GM18505 (cell line): ENCODE results near the gene PHF21B.

Experiments used
- ATAC-seq: cut with Tn5 transposase; IDR thresholded peaks from one replicate; pipeline ENCODE4 v1.9.1; 2021; ENCODE audit not compliant: unreplicated experiment
- POLR2A ChIP-seq: IDR thresholded peaks from 4 replicates; pipeline ENCODE4 v1.6.1; 2011; ENCODE audit warnings: borderline replicate concordance; ENCODE audit not compliant: insufficient read depth, insufficient read length; ENCODE audit errors: extremely low read depth

The PHF21B gene

GRCh38 chr22:44898236-44898635 lies 111.6 kb downstream of the PHF21B start:
- TF ChIP-seq POLR2A, result no peak
- no peak for ATAC-seq

- no peak for TF ChIP-seq POLR2A
- no peak for ATAC-seq
Observed at GRCh38 chr22:44895296-44896055, 114.3 kb downstream of the PHF21B start.

GRCh38 chr22:44894782-44895181 lies 115.0 kb downstream of the PHF21B start:
- no peak for TF ChIP-seq POLR2A

GRCh38 chr22:44894321-44894720 lies 115.5 kb downstream of the PHF21B start:
- no peak for ATAC-seq
- TF ChIP-seq POLR2A, result no peak

More at GRCh38 chr22:44894782-44895181, 115.0 kb downstream of the PHF21B start:
- no peak for ATAC-seq

- TF ChIP-seq POLR2A, result no peak
- no peak for ATAC-seq
Observed at GRCh38 chr22:44893731-44894080, 116.1 kb downstream of the PHF21B start.

GRCh38 chr22:44892803-44893730 lies 116.7 kb downstream of the PHF21B start:
- no peak for ATAC-seq
- TF ChIP-seq POLR2A, result no peak

- TF ChIP-seq POLR2A, result no peak
- ATAC-seq, result no peak
Observed at GRCh38 chr22:44892243-44892642, 117.6 kb downstream of the PHF21B start.

GRCh38 chr22:44891791-44892190 lies 118.0 kb downstream of the PHF21B start:
- ATAC-seq, result no peak
- TF ChIP-seq POLR2A, result no peak

GRCh38 chr22:44891293-44891747 lies 118.5 kb downstream of the PHF21B start:
- no peak for TF ChIP-seq POLR2A

GRCh38 chr22:44890416-44891292 lies 119.2 kb downstream of the PHF21B start:
- ATAC-seq, result no peak
- no peak for TF ChIP-seq POLR2A

More at GRCh38 chr22:44891293-44891747, 118.5 kb downstream of the PHF21B start:
- no peak for ATAC-seq

- ATAC-seq, result no peak
- no peak for TF ChIP-seq POLR2A
Observed at GRCh38 chr22:44889255-44889878, 120.4 kb downstream of the PHF21B start.

GRCh38 chr22:44888491-44889254 lies 121.1 kb downstream of the PHF21B start:
- no peak for TF ChIP-seq POLR2A
- ATAC-seq, result no peak
